ENCODE measurements around the gene DGKH.

GRCh38 chr13:42146359-42146758 is 97.9 kb downstream of the DGKH start:
- TF ChIP-seq CTCF (conservative IDR thresholded peaks at IDR 0.05) (no peak), EZH2 (IDR thresholded peaks at IDR 0.05; ENCODE audit: low read depth) (no peak)

All from PC-9 (cell line).